GM12801 (cell line): ENCODE measurements around the gene CACNB4.

Experiments used
- TF ChIP-seq, protein P1 (sequence below): IDR thresholded peaks from one replicate; pipeline ENCODE4 v1.5.1; 2011; ENCODE audit warnings: control low read depth; ENCODE audit not compliant: insufficient read length; ENCODE audit errors: extremely low read depth

Gene CACNB4

DNA sequence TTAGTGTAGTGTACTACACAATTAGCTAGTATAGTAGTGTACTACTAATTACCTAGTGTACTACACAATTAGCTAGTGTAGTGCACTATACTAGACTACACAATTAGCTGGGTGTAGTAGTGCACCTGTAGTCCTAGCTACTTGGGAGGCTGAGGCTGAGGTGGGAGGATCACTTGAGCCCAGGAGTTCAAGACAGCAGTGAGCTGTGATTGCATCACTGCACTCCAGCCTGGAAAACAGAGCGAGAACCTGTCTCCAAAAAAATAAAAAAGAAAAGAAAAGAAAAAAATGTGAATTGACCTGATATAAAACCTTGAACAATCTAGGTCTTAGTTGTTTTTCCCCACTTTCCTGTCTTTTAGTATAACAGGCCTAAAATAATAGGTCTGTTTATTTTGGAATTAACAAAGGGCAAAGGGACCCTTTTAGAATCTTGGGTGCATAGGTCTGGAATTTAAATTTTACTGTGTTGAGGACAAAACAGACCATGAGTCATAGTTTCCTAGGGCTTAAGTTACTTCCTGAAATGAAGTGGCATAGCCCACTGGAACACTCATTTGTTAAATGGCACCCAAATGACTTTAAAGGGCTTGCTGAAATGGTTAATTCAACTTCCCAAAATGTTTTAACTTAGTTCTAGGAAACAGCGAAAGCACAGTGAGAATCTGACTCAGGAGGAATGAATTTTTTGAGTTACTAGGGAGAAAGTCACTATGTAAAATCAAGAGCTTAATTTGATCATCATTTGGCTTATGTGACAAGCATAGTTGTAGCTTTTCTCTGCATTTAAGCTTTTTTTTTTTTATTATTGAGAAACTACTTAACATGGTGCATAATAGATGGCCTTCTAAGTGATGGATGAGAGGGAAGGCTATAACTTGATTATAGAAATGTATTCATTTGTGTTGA is 219.9 kb downstream of the CACNB4 start:
- TF ChIP-seq, protein P1, sequence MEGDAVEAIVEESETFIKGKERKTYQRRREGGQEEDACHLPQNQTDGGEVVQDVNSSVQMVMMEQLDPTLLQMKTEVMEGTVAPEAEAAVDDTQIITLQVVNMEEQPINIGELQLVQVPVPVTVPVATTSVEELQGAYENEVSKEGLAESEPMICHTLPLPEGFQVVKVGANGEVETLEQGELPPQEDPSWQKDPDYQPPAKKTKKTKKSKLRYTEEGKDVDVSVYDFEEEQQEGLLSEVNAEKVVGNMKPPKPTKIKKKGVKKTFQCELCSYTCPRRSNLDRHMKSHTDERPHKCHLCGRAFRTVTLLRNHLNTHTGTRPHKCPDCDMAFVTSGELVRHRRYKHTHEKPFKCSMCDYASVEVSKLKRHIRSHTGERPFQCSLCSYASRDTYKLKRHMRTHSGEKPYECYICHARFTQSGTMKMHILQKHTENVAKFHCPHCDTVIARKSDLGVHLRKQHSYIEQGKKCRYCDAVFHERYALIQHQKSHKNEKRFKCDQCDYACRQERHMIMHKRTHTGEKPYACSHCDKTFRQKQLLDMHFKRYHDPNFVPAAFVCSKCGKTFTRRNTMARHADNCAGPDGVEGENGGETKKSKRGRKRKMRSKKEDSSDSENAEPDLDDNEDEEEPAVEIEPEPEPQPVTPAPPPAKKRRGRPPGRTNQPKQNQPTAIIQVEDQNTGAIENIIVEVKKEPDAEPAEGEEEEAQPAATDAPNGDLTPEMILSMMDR: no peak

DNA sequence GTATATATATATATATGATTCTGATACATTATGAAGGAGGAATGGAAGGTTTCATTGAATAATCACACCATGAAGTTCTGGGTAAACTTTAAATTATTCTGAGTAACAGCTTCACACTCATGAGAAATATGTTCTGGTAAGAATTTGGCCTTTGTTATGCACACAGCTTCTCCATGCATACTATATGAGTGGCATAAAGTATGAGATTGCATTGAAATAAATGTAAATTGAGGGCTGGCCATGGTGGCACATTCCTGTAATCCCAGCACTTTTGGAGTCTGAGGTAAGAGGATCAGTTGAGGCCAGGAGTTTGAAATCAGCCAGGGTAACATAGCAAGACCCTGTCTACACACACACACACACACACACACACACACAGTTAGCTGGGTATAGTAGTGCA is 220.6 kb downstream of the CACNB4 start:
- TF ChIP-seq, protein P1: no peak

DNA sequence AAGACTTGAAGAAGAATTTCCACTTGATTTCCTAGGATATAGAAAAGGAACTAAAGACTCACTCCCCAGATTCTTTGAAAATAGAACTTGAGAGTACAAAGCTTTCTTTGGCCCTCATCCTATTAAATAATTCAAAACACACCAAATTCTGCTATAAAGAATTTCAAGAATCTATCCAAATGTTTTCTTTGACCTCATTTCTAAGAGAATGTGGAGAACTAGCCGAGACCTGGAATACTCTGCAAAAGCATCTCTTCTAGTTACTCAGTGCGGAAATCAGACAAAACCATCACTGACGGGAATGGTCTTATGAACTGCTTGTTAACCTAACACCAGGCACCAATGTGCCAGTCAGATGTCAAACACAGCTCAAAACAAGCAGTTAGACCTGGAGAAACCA is 226.4 kb downstream of the CACNB4 start:
- TF ChIP-seq, protein P1: no peak

DNA sequence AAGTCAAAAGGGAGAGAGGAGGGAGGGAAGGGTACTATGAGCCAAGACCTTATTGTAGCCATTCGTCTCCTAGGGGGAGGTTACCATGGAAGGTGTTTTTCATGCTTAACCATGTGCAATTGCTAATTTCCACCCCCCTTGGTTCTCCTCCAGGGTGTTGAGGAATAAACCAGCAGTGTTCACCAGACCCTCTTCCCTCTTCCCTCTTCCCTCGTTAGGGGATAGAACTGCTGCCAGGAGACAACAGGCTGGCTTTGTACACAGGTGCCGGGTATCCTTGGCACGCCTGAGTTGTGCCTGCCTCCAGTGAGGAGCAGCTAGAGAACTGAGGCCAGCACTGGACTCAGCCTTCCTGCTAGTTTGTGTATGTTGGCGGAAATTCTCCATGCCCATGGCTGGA is 229.6 kb downstream of the CACNB4 start:
- TF ChIP-seq, protein P1: no peak

DNA sequence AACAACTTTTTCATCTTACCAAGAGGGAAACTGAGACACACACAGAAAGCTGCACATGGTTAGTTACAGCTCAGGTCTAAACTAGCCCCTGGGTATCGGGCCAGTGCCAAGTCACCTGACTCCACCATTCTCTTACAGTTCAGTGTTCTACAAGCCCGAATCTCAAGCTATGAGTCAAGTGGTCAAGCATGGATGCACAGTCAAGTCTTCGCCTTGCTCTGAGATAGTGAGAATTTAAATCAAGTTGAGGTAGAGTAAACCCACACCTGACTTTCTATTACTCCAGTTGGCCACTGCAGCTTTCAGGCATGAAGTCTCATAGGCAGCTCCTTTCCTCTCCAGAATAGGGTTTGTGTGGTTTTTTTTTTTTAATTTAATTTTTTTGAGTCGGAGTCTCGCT is 236.1 kb downstream of the CACNB4 start:
- TF ChIP-seq, protein P1: no peak

DNA sequence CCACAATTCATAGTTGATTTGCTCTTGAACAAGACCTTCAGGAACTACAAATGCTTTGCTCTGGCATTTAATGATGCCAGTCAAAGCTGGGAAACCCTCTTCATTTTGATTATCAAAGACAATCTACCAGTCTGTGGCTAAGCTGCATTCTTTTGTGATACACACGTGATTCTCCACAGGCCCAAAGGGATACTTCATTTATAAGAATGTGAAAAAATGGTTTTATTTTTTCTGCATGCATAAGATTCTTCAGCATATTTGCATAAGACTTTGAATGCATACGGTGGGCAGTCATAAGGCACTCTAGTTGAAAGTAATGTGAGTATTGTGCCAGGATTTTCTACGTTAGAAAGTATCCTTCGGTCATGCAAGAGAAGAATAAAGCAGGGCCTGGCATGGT is 237.7 kb downstream of the CACNB4 start:
- TF ChIP-seq, protein P1: no peak

DNA sequence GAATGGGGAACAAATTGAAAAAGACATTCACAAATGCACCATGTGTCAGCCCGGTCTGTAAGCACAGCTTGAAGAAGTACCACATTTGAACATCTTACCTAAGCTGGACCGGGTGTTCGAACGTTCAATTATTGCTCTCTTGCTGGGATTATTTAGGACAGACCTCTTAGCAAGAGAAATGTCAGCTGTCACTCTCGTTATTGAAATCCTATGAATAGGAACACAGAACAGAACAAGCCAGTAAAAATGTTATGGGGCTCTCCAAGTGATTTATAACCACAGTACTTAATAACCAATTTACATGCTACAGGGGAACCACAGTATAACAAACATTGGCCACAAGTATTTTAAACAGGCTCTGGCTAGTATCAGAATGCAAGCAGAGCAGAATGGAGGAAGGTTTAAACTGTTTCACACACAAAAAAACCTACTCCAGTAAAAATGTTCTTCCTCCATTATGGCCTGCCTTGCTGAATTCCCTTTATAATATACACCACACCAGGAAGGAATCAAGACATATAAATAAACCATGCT is 238.2 kb downstream of the CACNB4 start:
- TF ChIP-seq, protein P1: no peak
